ENCODE measurements around the gene ATP5MC2. TPM values are rescaled to one million over a fixed set of nuclear protein-coding genes. Genes with fewer than 3 reads are reported as not detected.

Gene ATP5MC2
- total and polyA plus RNA-seq, 10 of the 15 experiments (the other 5 are each of a cell fraction or from before 2014, with no cell fraction given): 379 to 1,090 (median 525) TPM

DNA sequence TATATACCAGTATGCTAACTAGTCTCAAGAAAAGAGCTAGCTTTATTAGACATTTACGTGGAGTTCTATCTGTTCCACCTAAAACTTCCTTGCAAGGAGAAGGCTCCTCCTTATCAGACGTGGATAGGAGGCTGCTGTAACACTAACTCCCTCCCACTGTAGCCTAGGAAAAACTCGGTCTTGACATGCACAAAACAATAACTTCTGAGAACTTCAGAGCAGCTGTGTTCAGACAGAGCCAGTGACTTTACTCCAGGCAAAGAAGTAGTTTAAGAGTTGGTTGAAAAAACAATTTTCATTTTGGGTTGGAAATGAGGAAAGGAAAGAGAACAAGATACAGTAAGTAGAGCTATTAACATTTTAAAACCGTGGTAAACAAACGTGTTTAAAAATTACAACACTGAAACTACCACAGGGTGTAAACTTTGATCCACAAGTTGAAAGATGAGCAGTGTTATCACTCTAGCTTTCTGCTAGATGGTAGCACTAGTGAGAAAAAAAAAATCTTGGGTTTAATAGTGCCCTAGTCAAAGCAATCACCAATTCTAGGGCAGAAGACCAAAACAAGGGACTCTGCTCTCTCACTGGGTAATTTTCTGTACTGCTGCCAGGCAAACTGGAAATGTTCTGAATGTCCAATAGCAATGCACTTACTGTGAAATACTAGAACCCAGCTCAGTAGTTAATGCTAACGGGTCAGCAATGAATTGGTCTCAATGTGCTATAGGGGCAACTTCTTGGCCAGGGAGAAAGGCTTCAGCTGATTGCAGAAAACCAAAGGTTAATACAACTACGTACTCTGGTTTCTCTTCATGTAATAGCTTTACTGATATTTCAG, 52.1 kb downstream of the ATP5MC2 start (continued):
- TF ChIP-seq, protein P1, sequence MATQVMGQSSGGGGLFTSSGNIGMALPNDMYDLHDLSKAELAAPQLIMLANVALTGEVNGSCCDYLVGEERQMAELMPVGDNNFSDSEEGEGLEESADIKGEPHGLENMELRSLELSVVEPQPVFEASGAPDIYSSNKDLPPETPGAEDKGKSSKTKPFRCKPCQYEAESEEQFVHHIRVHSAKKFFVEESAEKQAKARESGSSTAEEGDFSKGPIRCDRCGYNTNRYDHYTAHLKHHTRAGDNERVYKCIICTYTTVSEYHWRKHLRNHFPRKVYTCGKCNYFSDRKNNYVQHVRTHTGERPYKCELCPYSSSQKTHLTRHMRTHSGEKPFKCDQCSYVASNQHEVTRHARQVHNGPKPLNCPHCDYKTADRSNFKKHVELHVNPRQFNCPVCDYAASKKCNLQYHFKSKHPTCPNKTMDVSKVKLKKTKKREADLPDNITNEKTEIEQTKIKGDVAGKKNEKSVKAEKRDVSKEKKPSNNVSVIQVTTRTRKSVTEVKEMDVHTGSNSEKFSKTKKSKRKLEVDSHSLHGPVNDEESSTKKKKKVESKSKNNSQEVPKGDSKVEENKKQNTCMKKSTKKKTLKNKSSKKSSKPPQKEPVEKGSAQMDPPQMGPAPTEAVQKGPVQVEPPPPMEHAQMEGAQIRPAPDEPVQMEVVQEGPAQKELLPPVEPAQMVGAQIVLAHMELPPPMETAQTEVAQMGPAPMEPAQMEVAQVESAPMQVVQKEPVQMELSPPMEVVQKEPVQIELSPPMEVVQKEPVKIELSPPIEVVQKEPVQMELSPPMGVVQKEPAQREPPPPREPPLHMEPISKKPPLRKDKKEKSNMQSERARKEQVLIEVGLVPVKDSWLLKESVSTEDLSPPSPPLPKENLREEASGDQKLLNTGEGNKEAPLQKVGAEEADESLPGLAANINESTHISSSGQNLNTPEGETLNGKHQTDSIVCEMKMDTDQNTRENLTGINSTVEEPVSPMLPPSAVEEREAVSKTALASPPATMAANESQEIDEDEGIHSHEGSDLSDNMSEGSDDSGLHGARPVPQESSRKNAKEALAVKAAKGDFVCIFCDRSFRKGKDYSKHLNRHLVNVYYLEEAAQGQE (IDR thresholded peaks at IDR 0.05; ENCODE audit: low read depth, low read length): no peak
- TF ChIP-seq MTA3 (IDR thresholded peaks at IDR 0.05; ENCODE audit: borderline replicate concordance, low read length) (no peak), CBX5 (IDR thresholded peaks at IDR 0.05; ENCODE audit: low read depth) (no peak)

DNA sequence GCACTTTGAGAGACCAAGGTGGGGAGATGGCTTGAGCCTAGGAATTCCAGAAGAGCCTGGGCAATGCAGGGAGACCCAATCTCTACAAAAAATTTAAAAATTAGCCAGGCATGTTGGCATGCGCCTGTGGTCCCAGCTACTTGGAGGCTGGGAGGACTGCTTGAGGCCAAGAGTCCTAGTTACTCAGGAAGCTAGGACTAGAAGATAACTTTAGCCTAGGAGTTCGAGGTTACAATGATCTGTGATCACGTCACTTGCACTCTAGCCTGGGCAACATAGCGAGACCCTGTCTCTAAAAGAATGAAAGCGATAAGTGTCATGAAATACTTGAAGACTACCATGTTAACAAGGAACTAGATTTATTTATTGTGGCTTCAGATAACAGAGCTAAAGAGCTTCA, 53.2 kb downstream of the ATP5MC2 start:
- no peak for ATAC-seq
- no peaks in the 10 kb centered on the region for H4K20me1 ChIP-seq (ENCODE audit: control insufficient read depth, insufficient read depth)
- no TSS peak for BruUV-seq (replicated peaks)
- ChIA-PET POLR2A (interaction anchor here (0.6 to 5.3 kb wide), 16 partner anchors 8 to 134 kb away, joined by 3 to 51 read pairs (median 4); partner anchors contain the start of genes CALCOCO1 and CISTR), CTCF (interaction anchor here (0.7 to 3.2 kb wide), 19 partner anchors 9 to 135 kb away, joined by 3 to 27 read pairs (median 4); partner anchors contain the start of gene ATP5MC2), SMC1A (ENCODE audit: uncharacterized antibody, unreplicated experiment) (interaction anchor here (0.8 to 4.7 kb wide), 20 partner anchors 8 to 82 kb away, joined by 3 to 52 read pairs (median 4); partner anchors contain the start of gene ATP5MC2), RAD21 (ENCODE audit: unreplicated experiment) (interaction anchor here (1.5 to 4.5 kb wide), 6 partner anchors 9 to 79 kb away, joined by 5 to 39 read pairs (median 10); partner anchors contain the start of gene ATP5MC2)
- no peaks in the 10 kb centered on the region for H3K9me3 ChIP-seq (replicated peaks; ENCODE audit: control insufficient read depth, insufficient read depth, low read length)
- in situ Hi-C loops (cut with MboI) (no loop called here), intact Hi-C loops (cut with micrococcal nuclease; ENCODE audit: unreplicated experiment) (no loop called here)
- peaks cover 3% of the 10 kb centered on the region; the same call in 1 of the 2 replicates for H3K4me1 ChIP-seq (ENCODE audit: control insufficient read depth, insufficient read depth, low read length)
- H3K36me3 ChIP-seq (ENCODE audit: control insufficient read depth in 2 of 2, insufficient read depth in 2 of 2, low read length in 1 of 2): no peaks in the 10 kb centered on the region
- 96% methylated on average over 5 of the region's 5 CpGs for WGBS (ENCODE audit: insufficient coverage, insufficient replicate concordance, low lambda C conversion rate, missing lambda C conversion rate)
- peak overlapping the region; percentile 49 for H3K4me2 ChIP-seq (ENCODE audit: control insufficient read depth, insufficient read depth)
- FAIRE-seq: no peak
- H3K79me2 ChIP-seq (ENCODE audit: control insufficient read depth, insufficient read depth, low read length): peaks cover 70% of the 10 kb centered on the region
- no peak overlapping the region for H3K9ac ChIP-seq (ENCODE audit: control insufficient read depth, insufficient read depth, low read length)
- no peak overlapping the region for H3K27ac ChIP-seq (ENCODE audit: control insufficient read depth, insufficient read depth)
- DNase-seq (ENCODE audit: low read depth, low spot score): no peak
- no peak overlapping the region for H2AFZ ChIP-seq (ENCODE audit: control insufficient read depth, low read depth, low read length)
- H3K27me3 ChIP-seq (replicated peaks in 1 of 2; ENCODE audit: control insufficient read depth in 2 of 2, insufficient read depth in 2 of 2, low read length in 1 of 2): no peaks in the 10 kb centered on the region
- H3K4me3 ChIP-seq: peak overlapping the region; percentile 94; the same call in 1 of the 2 replicates
- TF ChIP-seq ZBED1 (IDR thresholded peaks at IDR 0.05; ENCODE audit: borderline replicate concordance) (no peak), YY1 (IDR thresholded peaks at IDR 0.05; ENCODE audit: low read depth, low read length) (no peak), GABPA (IDR thresholded peaks at IDR 0.05; ENCODE audit: low read depth) (no peak), NBN (IDR thresholded peaks at IDR 0.05) (no peak), CEBPB (IDR thresholded peaks at IDR 0.05; ENCODE audit: borderline replicate concordance in 1 of 2, low read depth in 2 of 2, low read length in 2 of 2) (no peak), ASH2L (IDR thresholded peaks at IDR 0.05; ENCODE audit: borderline replicate concordance, low read depth) (no peak), BCL11A (IDR thresholded peaks at IDR 0.05; ENCODE audit: low read depth, low read length) (no peak), ZNF384 (IDR thresholded peaks at IDR 0.05; ENCODE audit: borderline replicate concordance, low read depth, low read length) (no peak), POLR2A (IDR thresholded peaks at IDR 0.05; ENCODE audit: low read depth, low read length) (no peak), ZNF217 (IDR thresholded peaks at IDR 0.05) (no peak), RB1 (IDR thresholded peaks at IDR 0.05; ENCODE audit: borderline replicate concordance) (no peak)
- TF ChIP-seq, protein P2, sequence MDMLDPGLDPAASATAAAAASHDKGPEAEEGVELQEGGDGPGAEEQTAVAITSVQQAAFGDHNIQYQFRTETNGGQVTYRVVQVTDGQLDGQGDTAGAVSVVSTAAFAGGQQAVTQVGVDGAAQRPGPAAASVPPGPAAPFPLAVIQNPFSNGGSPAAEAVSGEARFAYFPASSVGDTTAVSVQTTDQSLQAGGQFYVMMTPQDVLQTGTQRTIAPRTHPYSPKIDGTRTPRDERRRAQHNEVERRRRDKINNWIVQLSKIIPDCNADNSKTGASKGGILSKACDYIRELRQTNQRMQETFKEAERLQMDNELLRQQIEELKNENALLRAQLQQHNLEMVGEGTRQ (IDR thresholded peaks at IDR 0.05; ENCODE audit: borderline replicate concordance, low read depth, low read length): no peak
- TF ChIP-seq, protein P3, sequence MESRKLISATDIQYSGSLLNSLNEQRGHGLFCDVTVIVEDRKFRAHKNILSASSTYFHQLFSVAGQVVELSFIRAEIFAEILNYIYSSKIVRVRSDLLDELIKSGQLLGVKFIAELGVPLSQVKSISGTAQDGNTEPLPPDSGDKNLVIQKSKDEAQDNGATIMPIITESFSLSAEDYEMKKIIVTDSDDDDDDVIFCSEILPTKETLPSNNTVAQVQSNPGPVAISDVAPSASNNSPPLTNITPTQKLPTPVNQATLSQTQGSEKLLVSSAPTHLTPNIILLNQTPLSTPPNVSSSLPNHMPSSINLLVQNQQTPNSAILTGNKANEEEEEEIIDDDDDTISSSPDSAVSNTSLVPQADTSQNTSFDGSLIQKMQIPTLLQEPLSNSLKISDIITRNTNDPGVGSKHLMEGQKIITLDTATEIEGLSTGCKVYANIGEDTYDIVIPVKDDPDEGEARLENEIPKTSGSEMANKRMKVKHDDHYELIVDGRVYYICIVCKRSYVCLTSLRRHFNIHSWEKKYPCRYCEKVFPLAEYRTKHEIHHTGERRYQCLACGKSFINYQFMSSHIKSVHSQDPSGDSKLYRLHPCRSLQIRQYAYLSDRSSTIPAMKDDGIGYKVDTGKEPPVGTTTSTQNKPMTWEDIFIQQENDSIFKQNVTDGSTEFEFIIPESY (IDR thresholded peaks at IDR 0.05): no peak
